Measurements from ENCODE around the gene B4GALNT4.

The B4GALNT4 gene

GRCh38 chr11:416051-416756, 46.9 kb downstream of the B4GALNT4 start:
- Histone ChIP-seq H3K27ac (no peak overlapping the region), H3K36me3 (ENCODE audit: insufficient read depth) (no peaks in the 10 kb centered on the region), H3K79me2 (ENCODE audit: insufficient read depth, low read depth) (no peaks in the 10 kb centered on the region), H3K27me3 (ENCODE audit: insufficient read depth, low read depth) (peaks cover 54% of the 10 kb centered on the region), H3K9ac (no peak overlapping the region), H4K20me1 (ENCODE audit: insufficient read depth) (no peaks in the 10 kb centered on the region), H2AFZ (ENCODE audit: low read depth) (no peak overlapping the region), H3K4me2 (no peak overlapping the region), H3K4me3 (IDR thresholded peaks at IDR 0.05; ENCODE audit: insufficient read depth, low read depth, low read length) (no peak overlapping the region), H3K4me1 (ENCODE audit: low read depth, poor library complexity, severe bottlenecking) (no peaks in the 10 kb centered on the region)
- no peak for TF ChIP-seq CTCF (conservative IDR thresholded peaks at IDR 0.05; ENCODE audit: low read depth, low read length)

GRCh38 chr11:416757-417621, 47.7 kb downstream of the B4GALNT4 start:
- Histone ChIP-seq H4K20me1 (ENCODE audit: insufficient read depth) (no peaks in the 10 kb centered on the region), H3K4me1 (ENCODE audit: low read depth, poor library complexity, severe bottlenecking) (no peaks in the 10 kb centered on the region), H3K79me2 (ENCODE audit: insufficient read depth, low read depth) (no peaks in the 10 kb centered on the region), H2AFZ (ENCODE audit: low read depth) (no peak overlapping the region), H3K4me2 (no peak overlapping the region), H3K9ac (no peak overlapping the region), H3K27ac (no peak overlapping the region), H3K4me3 (IDR thresholded peaks at IDR 0.05; ENCODE audit: insufficient read depth, low read depth, low read length) (no peak overlapping the region), H3K27me3 (ENCODE audit: insufficient read depth, low read depth) (peaks cover 57% of the 10 kb centered on the region), H3K36me3 (ENCODE audit: insufficient read depth) (no peaks in the 10 kb centered on the region)
- TF ChIP-seq CTCF (conservative IDR thresholded peaks at IDR 0.05; ENCODE audit: low read depth, low read length) = no peak

GRCh38 chr11:417652-418342, 48.5 kb downstream of the B4GALNT4 start:
- H3K4me1 ChIP-seq (ENCODE audit: low read depth, poor library complexity, severe bottlenecking) = no peaks in the 10 kb centered on the region
- H3K27ac ChIP-seq = no peak overlapping the region
- no peak overlapping the region for H3K4me2 ChIP-seq
- H2AFZ ChIP-seq (ENCODE audit: low read depth) = no peak overlapping the region
- H3K36me3 ChIP-seq (ENCODE audit: insufficient read depth) = no peaks in the 10 kb centered on the region
- H3K4me3 ChIP-seq (IDR thresholded peaks at IDR 0.05; ENCODE audit: insufficient read depth, low read depth, low read length) = no peak overlapping the region
- H3K9ac ChIP-seq = no peak overlapping the region
- peaks cover 54% of the 10 kb centered on the region for H3K27me3 ChIP-seq (ENCODE audit: insufficient read depth, low read depth)
- no peaks in the 10 kb centered on the region for H4K20me1 ChIP-seq (ENCODE audit: insufficient read depth)
- H3K79me2 ChIP-seq (ENCODE audit: insufficient read depth, low read depth) = no peaks in the 10 kb centered on the region
- TF ChIP-seq CTCF (conservative IDR thresholded peaks at IDR 0.05; ENCODE audit: low read depth, low read length) = no peak

GRCh38 chr11:418343-419247, 49.3 kb downstream of the B4GALNT4 start:
- no peak overlapping the region for H3K9ac ChIP-seq
- no peaks in the 10 kb centered on the region for H3K4me1 ChIP-seq (ENCODE audit: low read depth, poor library complexity, severe bottlenecking)
- no peaks in the 10 kb centered on the region for H4K20me1 ChIP-seq (ENCODE audit: insufficient read depth)
- no peak for TF ChIP-seq CTCF (conservative IDR thresholded peaks at IDR 0.05; ENCODE audit: low read depth, low read length)
- H3K27me3 ChIP-seq (ENCODE audit: insufficient read depth, low read depth) = peaks cover 49% of the 10 kb centered on the region
- no peak overlapping the region for H2AFZ ChIP-seq (ENCODE audit: low read depth)
- H3K27ac ChIP-seq = no peak overlapping the region
- no peak overlapping the region for H3K4me3 ChIP-seq (IDR thresholded peaks at IDR 0.05; ENCODE audit: insufficient read depth, low read depth, low read length)
- H3K36me3 ChIP-seq (ENCODE audit: insufficient read depth) = no peaks in the 10 kb centered on the region
- H3K4me2 ChIP-seq = no peak overlapping the region
- no peaks in the 10 kb centered on the region for H3K79me2 ChIP-seq (ENCODE audit: insufficient read depth, low read depth)
